ENCODE measurements around the gene APOL6.

APOL6 gene, protein sequence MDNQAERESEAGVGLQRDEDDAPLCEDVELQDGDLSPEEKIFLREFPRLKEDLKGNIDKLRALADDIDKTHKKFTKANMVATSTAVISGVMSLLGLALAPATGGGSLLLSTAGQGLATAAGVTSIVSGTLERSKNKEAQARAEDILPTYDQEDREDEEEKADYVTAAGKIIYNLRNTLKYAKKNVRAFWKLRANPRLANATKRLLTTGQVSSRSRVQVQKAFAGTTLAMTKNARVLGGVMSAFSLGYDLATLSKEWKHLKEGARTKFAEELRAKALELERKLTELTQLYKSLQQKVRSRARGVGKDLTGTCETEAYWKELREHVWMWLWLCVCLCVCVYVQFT

DNA sequence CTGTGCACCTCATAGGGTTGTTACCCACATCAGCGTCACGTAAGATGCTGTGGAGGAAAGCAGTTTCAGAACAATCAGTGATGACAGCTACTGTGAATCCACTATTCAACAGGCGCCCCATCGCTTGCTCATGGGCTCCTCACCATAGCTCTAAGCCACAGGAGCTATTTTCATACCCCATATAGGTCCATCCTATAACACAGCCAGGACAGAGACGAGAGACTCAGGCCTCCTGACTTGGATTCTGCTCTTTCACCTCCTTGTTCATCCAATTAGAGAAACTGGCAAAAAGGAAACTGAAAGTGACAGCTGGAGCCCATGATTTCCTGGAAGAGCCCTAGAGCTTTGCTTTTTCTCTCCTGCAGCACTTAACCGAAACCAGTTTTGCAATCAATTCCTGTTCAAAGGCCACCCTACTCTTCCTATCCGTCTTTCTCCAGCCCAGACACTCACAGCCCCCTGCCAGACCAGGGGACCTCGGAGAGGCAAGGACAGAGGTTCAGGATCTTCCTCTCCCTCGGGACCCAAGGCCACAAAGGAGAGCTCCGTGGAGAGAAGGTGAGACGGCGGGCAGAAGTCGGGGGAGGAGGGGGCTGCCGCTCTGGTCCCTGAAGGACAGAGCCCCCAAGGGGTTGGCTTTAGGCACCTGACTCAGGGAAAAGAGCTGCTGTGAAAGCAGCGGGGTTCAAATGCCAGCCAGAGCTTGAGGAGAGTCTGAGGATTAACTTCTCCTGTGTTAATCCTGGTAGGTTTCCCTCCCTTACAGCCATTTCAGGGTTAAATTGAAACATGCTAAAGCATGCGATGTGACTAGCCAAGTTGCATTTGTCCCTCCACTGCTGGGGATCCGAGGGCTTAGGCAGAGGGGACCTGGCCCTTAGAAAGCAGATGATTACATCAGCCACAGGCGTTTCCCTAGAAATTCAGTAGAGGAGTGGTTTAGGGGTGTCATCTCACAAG is at the start of gene APOL6:
APOL6 (plus strand) TSS at position 381 of the 960 bp plus-strand sequence. CDS start 7,980 bp downstream, outside the sequence.
- peak; percentile 57 for DNase-seq (ENCODE audit: low read depth)
- TF ChIP-seq, protein P1, sequence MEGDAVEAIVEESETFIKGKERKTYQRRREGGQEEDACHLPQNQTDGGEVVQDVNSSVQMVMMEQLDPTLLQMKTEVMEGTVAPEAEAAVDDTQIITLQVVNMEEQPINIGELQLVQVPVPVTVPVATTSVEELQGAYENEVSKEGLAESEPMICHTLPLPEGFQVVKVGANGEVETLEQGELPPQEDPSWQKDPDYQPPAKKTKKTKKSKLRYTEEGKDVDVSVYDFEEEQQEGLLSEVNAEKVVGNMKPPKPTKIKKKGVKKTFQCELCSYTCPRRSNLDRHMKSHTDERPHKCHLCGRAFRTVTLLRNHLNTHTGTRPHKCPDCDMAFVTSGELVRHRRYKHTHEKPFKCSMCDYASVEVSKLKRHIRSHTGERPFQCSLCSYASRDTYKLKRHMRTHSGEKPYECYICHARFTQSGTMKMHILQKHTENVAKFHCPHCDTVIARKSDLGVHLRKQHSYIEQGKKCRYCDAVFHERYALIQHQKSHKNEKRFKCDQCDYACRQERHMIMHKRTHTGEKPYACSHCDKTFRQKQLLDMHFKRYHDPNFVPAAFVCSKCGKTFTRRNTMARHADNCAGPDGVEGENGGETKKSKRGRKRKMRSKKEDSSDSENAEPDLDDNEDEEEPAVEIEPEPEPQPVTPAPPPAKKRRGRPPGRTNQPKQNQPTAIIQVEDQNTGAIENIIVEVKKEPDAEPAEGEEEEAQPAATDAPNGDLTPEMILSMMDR (IDR thresholded peaks at IDR 0.05; ENCODE audit: insufficient read depth, low read depth, low read length, missing control alignments): no peak

DNA sequence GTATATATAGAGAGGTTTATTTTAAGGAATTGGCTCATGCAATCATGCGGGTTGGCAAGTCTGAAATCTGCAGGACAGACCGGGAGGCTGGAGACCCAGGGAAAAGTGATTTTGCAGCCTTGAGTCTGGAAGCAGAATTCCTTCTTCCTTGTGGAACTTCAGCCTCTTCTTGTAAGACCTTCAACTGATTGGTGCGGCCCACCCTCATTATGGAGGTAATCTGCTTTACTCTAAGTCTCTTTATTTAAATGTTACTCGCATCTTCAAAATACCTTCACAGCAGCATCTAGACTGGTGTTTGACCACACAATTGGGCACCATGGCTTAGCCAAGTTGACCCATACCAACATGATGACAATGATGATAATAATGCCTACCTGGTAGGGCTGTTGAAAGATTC is 48.9 kb upstream of the APOL6 start:
- TF ChIP-seq, protein P1 (IDR thresholded peaks at IDR 0.05; ENCODE audit: insufficient read depth, low read depth, low read length, missing control alignments): no peak

More for the DNA sequence above, at the start of gene APOL6:
- peak within 1 kb of the TSS; percentile 51 for H3K4me3 ChIP-seq (ENCODE audit: low read length)

DNA sequence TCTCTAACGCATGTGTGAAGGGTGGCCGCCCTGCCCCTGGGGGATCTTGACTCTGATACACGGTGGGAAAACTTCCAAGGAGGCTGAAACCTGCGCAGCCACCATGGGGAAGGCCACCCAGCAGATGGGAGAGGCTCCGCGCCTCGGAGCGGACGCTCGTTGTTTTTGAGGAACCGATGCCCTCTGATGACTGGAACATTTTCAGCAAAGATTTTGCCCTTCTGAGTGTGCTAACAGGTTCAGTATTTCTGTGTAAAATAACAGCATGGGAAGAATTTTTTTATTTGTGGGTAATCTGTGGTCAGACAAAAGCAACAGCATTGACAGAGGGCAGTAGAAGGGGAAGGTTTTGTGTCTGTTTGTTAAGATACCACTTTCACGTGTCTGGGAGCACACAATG is 47.8 kb upstream of the APOL6 start:
- H3K4me3 ChIP-seq (ENCODE audit: low read length): no peak overlapping the region
- TF ChIP-seq, protein P1 (IDR thresholded peaks at IDR 0.05; ENCODE audit: insufficient read depth, low read depth, low read length, missing control alignments): no peak
- DNase-seq (ENCODE audit: low read depth): no peak

More for the DNA sequence above, 48.9 kb upstream of the APOL6 start:
- no peak overlapping the region for H3K4me3 ChIP-seq (ENCODE audit: low read length)
- no peak for DNase-seq (ENCODE audit: low read depth)

DNA sequence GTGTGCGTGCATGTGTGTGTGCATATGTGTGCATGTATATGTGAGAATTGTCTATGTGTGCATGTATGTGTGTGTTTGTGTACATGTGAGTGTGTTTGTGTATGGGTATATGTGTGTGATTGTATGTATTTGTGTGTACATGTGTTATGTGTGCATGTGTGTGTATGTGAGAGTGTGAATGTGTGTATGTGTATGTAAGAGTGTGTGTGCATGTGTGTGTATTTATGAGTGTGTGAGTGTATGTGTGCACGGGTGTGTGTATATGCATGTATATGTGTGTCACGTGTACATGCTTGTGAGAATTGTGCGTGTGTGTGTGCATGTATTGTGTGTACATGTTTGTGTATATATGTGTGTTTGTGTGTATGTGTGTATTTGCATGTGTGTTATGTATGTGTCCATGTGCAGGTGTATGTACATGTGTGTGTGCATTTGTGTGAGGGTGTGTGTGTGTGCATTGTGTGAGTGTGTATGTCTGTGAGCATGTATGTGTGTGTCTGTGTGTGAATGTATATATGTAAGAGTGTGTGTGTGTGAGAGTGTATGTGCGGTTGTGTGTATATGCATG is 47.1 kb upstream of the APOL6 start:
- DNase-seq (ENCODE audit: low read depth): no peak
- TF ChIP-seq, protein P1 (IDR thresholded peaks at IDR 0.05; ENCODE audit: insufficient read depth, low read depth, low read length, missing control alignments): no peak
- H3K4me3 ChIP-seq (ENCODE audit: low read length): no peak overlapping the region

DNA sequence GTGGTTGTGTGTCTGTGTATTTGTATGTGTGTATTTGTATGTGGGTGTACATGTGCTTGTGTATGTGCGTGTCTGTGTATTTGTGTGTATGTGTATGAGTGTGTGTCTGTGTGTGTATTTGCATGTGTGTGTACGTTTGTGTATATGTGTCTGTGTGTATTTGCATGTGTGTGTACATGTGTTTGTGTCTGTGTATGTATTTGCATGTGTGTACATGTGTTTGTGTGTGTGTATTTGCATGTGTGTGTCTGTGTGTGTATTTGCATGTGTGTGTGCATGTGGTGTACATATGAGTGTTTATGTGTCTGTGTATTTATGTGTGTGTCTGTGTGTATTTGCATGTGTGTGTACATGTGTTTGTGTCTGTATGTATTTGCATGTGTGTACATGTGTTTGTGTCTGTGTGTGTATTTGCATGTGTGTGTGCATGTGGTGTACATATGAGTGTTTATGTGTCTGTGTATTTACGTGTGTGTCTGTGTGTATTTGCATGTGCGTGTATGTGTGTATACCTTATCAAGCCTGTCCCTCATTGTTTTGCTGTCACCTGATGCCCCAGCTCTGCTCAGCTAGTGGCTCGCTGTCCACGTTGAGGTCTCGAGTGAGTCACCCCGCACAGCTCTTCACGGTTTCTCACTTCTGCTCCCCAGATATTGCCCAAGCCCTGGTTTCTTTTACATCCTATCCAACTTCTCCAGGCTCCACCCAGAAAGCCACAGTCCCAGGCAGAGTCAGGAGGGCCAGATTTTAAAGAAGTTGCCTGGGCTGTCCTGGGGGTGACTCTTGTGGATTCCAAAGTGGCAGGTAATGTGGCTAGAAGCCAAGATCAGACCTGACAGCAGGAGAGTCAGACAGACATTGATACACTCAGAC is 46.3 kb upstream of the APOL6 start:
- peak; percentile 98 for DNase-seq (ENCODE audit: low read depth)
- TF ChIP-seq, protein P1 (IDR thresholded peaks at IDR 0.05; ENCODE audit: insufficient read depth, low read depth, low read length, missing control alignments): no peak
- H3K4me3 ChIP-seq (ENCODE audit: low read length): no peak overlapping the region

Data from epithelial cell of esophagus (primary cell).